Peyer's patch (tissue), 4 donors: ENCODE data around the gene PGPEP1.

Experiments used
- CTCF ChIP-seq, 6 experiments: fragments of 450-650 bp in 4 of 6; fragments of 200-600 bp in 2 of 6; sonication (generic) in 1 of 6; IDR thresholded peaks; one replicate each; pipeline ENCODE4 v1.5.1; 2017 to 2019; ENCODE audit warnings: antibody characterized with exemption in 6 of 6, mild to moderate bottlenecking in 3 of 6, moderate library complexity in 1 of 6
- POLR2A ChIP-seq, 2 donors: fragments of 450-650 bp; IDR thresholded peaks; one replicate each; pipeline ENCODE4 v1.5.1; 2017; ENCODE audit warnings: antibody characterized with exemption in 2 of 2, mild to moderate bottlenecking in 2 of 2, moderate library complexity in 2 of 2

GRCh38 chr19:18338541-18338940 is 1.9 kb upstream of the PGPEP1 start:
- TF ChIP-seq POLR2A (IDR thresholded peaks at IDR 0.05) (no peak), CTCF (IDR thresholded peaks at IDR 0.05) (no peak)
